ENCODE data around the gene ATP12A. TPM values are rescaled to one million over a fixed set of nuclear protein-coding genes. Genes with fewer than 3 reads are reported as not detected.

ATP12A gene
- total RNA-seq, 1 donor from 2014 or later: not detected

GRCh38 chr13:24672141-24673132, 7.8 kb upstream of the ATP12A start:
- Histone ChIP-seq H3K36me3 (ENCODE audit: control insufficient read depth in 3 of 3, insufficient read depth in 3 of 3, low read length in 3 of 3) (no peaks in the 10 kb centered on the region), H3K4me3 (ENCODE audit: low read length in 3 of 3) (no peak overlapping the region), H3K9me3 (ENCODE audit: control insufficient read depth in 3 of 3, low read length in 3 of 3) (no peaks in the 10 kb centered on the region), H3K4me1 (ENCODE audit: control insufficient read depth in 3 of 3, insufficient read depth in 3 of 3, low read length in 3 of 3) (peaks cover 0 to 5% (median 4%) of the 10 kb centered on the region in 3 donors), H3K9ac (ENCODE audit: low read depth in 1 of 3, low read length in 3 of 3) (no peak overlapping the region), H3K27ac (ENCODE audit: low read depth, low read length) (no peak overlapping the region), H3K27me3 (ENCODE audit: control insufficient read depth in 3 of 3, insufficient read depth in 3 of 3, low read length in 3 of 3) (peaks cover 7 to 28% (median 8%) of the 10 kb centered on the region in 3 donors)

GRCh38 chr13:24675806-24676570, 4.2 kb upstream of the ATP12A start:
- no peaks in the 10 kb centered on the region for H3K36me3 ChIP-seq (ENCODE audit: control insufficient read depth in 3 of 3, insufficient read depth in 3 of 3, low read length in 3 of 3)
- peaks cover 21 to 40% (median 26%) of the 10 kb centered on the region in 3 donors for H3K27me3 ChIP-seq (ENCODE audit: control insufficient read depth in 3 of 3, insufficient read depth in 3 of 3, low read length in 3 of 3)
- H3K4me1 ChIP-seq (ENCODE audit: control insufficient read depth in 3 of 3, insufficient read depth in 3 of 3, low read length in 3 of 3): peaks cover 0 to 4% (median 2%) of the 10 kb centered on the region in 3 donors
- H3K9ac ChIP-seq (ENCODE audit: low read depth in 1 of 3, low read length in 3 of 3): no peak overlapping the region
- H3K27ac ChIP-seq (ENCODE audit: low read depth, low read length): no peak overlapping the region
- no peak overlapping the region for H3K4me3 ChIP-seq (ENCODE audit: low read length in 3 of 3)
- no peaks in the 10 kb centered on the region for H3K9me3 ChIP-seq (ENCODE audit: control insufficient read depth in 3 of 3, low read length in 3 of 3)

- H3K4me1 ChIP-seq (ENCODE audit: control insufficient read depth in 3 of 3, insufficient read depth in 3 of 3, low read length in 3 of 3): no peaks in the 10 kb centered on the region
- H3K27ac ChIP-seq (ENCODE audit: low read depth, low read length): no peak overlapping the region
- H3K9ac ChIP-seq (ENCODE audit: low read depth in 1 of 3, low read length in 3 of 3): no peak overlapping the region
- no peak overlapping the region for H3K4me3 ChIP-seq (ENCODE audit: low read length in 3 of 3)
- H3K9me3 ChIP-seq (ENCODE audit: control insufficient read depth in 3 of 3, low read length in 3 of 3): no peaks in the 10 kb centered on the region
- no peaks in the 10 kb centered on the region for H3K36me3 ChIP-seq (ENCODE audit: control insufficient read depth in 3 of 3, insufficient read depth in 3 of 3, low read length in 3 of 3)
- H3K27me3 ChIP-seq (ENCODE audit: control insufficient read depth in 3 of 3, insufficient read depth in 3 of 3, low read length in 3 of 3): peaks cover 27 to 44% (median 34%) of the 10 kb centered on the region in 3 donors
Measured at GRCh38 chr13:24678151-24678550, 2.1 kb upstream of the ATP12A start.

- Histone ChIP-seq H3K27ac (ENCODE audit: low read depth, low read length) (no peak overlapping the region), H3K36me3 (ENCODE audit: control insufficient read depth in 3 of 3, insufficient read depth in 3 of 3, low read length in 3 of 3) (no peaks in the 10 kb centered on the region), H3K9ac (ENCODE audit: low read depth in 1 of 3, low read length in 3 of 3) (no peak overlapping the region), H3K4me3 (ENCODE audit: low read length in 3 of 3) (no peak overlapping the region), H3K4me1 (ENCODE audit: control insufficient read depth in 3 of 3, insufficient read depth in 3 of 3, low read length in 3 of 3) (no peaks in the 10 kb centered on the region), H3K27me3 (ENCODE audit: control insufficient read depth in 3 of 3, insufficient read depth in 3 of 3, low read length in 3 of 3) (peaks cover 27 to 44% (median 34%) of the 10 kb centered on the region in 3 donors), H3K9me3 (ENCODE audit: control insufficient read depth in 3 of 3, low read length in 3 of 3) (no peaks in the 10 kb centered on the region)
Measured at GRCh38 chr13:24679686-24680085, 522 bp upstream of the ATP12A start.

GRCh38 chr13:24680921-24681604, 855 bp downstream of the ATP12A start:
- no peak overlapping the region for H3K4me3 ChIP-seq (ENCODE audit: low read length in 3 of 3)
- H3K9ac ChIP-seq (ENCODE audit: low read depth in 1 of 3, low read length in 3 of 3): no peak overlapping the region
- no peaks in the 10 kb centered on the region for H3K36me3 ChIP-seq (ENCODE audit: control insufficient read depth in 3 of 3, insufficient read depth in 3 of 3, low read length in 3 of 3)
- no peaks in the 10 kb centered on the region for H3K9me3 ChIP-seq (ENCODE audit: control insufficient read depth in 3 of 3, low read length in 3 of 3)
- no peak overlapping the region for H3K27ac ChIP-seq (ENCODE audit: low read depth, low read length)
- H3K27me3 ChIP-seq (ENCODE audit: control insufficient read depth in 3 of 3, insufficient read depth in 3 of 3, low read length in 3 of 3): peaks cover 25 to 43% (median 30%) of the 10 kb centered on the region in 3 donors
- no peaks in the 10 kb centered on the region for H3K4me1 ChIP-seq (ENCODE audit: control insufficient read depth in 3 of 3, insufficient read depth in 3 of 3, low read length in 3 of 3)

GRCh38 chr13:24681930-24682329, 1.7 kb downstream of the ATP12A start:
- H3K27ac ChIP-seq (ENCODE audit: low read depth, low read length): no peak overlapping the region
- no peaks in the 10 kb centered on the region for H3K9me3 ChIP-seq (ENCODE audit: control insufficient read depth in 3 of 3, low read length in 3 of 3)
- no peaks in the 10 kb centered on the region for H3K36me3 ChIP-seq (ENCODE audit: control insufficient read depth in 3 of 3, insufficient read depth in 3 of 3, low read length in 3 of 3)
- no peaks in the 10 kb centered on the region for H3K4me1 ChIP-seq (ENCODE audit: control insufficient read depth in 3 of 3, insufficient read depth in 3 of 3, low read length in 3 of 3)
- peaks cover 20 to 35% (median 28%) of the 10 kb centered on the region in 3 donors for H3K27me3 ChIP-seq (ENCODE audit: control insufficient read depth in 3 of 3, insufficient read depth in 3 of 3, low read length in 3 of 3)
- H3K4me3 ChIP-seq (ENCODE audit: low read length in 3 of 3): no peak overlapping the region
- H3K9ac ChIP-seq (ENCODE audit: low read depth in 1 of 3, low read length in 3 of 3): no peak overlapping the region

- Histone ChIP-seq H3K9ac (ENCODE audit: low read depth in 1 of 3, low read length in 3 of 3) (no peak overlapping the region), H3K27ac (ENCODE audit: low read depth, low read length) (no peak overlapping the region), H3K9me3 (ENCODE audit: control insufficient read depth in 3 of 3, low read length in 3 of 3) (no peaks in the 10 kb centered on the region), H3K36me3 (ENCODE audit: control insufficient read depth in 3 of 3, insufficient read depth in 3 of 3, low read length in 3 of 3) (no peaks in the 10 kb centered on the region), H3K27me3 (ENCODE audit: control insufficient read depth in 3 of 3, insufficient read depth in 3 of 3, low read length in 3 of 3) (peaks cover 20 to 33% (median 26%) of the 10 kb centered on the region in 3 donors), H3K4me3 (ENCODE audit: low read length in 3 of 3) (no peak overlapping the region), H3K4me1 (ENCODE audit: control insufficient read depth in 3 of 3, insufficient read depth in 3 of 3, low read length in 3 of 3) (no peaks in the 10 kb centered on the region)
Measured at GRCh38 chr13:24682353-24682752, 2.1 kb downstream of the ATP12A start.

GRCh38 chr13:24683351-24683750, 3.1 kb downstream of the ATP12A start:
- no peak overlapping the region for H3K9ac ChIP-seq (ENCODE audit: low read depth in 1 of 3, low read length in 3 of 3)
- H3K4me1 ChIP-seq (ENCODE audit: control insufficient read depth in 3 of 3, insufficient read depth in 3 of 3, low read length in 3 of 3): no peaks in the 10 kb centered on the region
- H3K4me3 ChIP-seq (ENCODE audit: low read length in 3 of 3): no peak overlapping the region
- peaks cover 25 to 32% (median 32%) of the 10 kb centered on the region in 3 donors for H3K27me3 ChIP-seq (ENCODE audit: control insufficient read depth in 3 of 3, insufficient read depth in 3 of 3, low read length in 3 of 3)
- H3K36me3 ChIP-seq (ENCODE audit: control insufficient read depth in 3 of 3, insufficient read depth in 3 of 3, low read length in 3 of 3): no peaks in the 10 kb centered on the region
- no peaks in the 10 kb centered on the region for H3K9me3 ChIP-seq (ENCODE audit: control insufficient read depth in 3 of 3, low read length in 3 of 3)
- no peak overlapping the region for H3K27ac ChIP-seq (ENCODE audit: low read depth, low read length)

- H3K27ac ChIP-seq (ENCODE audit: low read depth, low read length): no peak overlapping the region
- H3K4me3 ChIP-seq (ENCODE audit: low read length in 3 of 3): no peak overlapping the region
- no peaks in the 10 kb centered on the region for H3K36me3 ChIP-seq (ENCODE audit: control insufficient read depth in 3 of 3, insufficient read depth in 3 of 3, low read length in 3 of 3)
- no peak overlapping the region for H3K9ac ChIP-seq (ENCODE audit: low read depth in 1 of 3, low read length in 3 of 3)
- H3K27me3 ChIP-seq (ENCODE audit: control insufficient read depth in 3 of 3, insufficient read depth in 3 of 3, low read length in 3 of 3): peaks cover 25 to 37% (median 32%) of the 10 kb centered on the region in 3 donors
- H3K9me3 ChIP-seq (ENCODE audit: control insufficient read depth in 3 of 3, low read length in 3 of 3): no peaks in the 10 kb centered on the region
- no peaks in the 10 kb centered on the region for H3K4me1 ChIP-seq (ENCODE audit: control insufficient read depth in 3 of 3, insufficient read depth in 3 of 3, low read length in 3 of 3)
Measured at GRCh38 chr13:24683838-24684599, 3.8 kb downstream of the ATP12A start.

All from skeletal muscle tissue (tissue), 4 donors.